Measurements from ENCODE around the gene KRTAP10-10. TPM values are rescaled to one million over a fixed set of nuclear protein-coding genes. Genes with fewer than 3 reads are reported as not detected.

Gene KRTAP10-10
- total RNA-seq, 1 donor from 2014 or later: not detected

DNA sequence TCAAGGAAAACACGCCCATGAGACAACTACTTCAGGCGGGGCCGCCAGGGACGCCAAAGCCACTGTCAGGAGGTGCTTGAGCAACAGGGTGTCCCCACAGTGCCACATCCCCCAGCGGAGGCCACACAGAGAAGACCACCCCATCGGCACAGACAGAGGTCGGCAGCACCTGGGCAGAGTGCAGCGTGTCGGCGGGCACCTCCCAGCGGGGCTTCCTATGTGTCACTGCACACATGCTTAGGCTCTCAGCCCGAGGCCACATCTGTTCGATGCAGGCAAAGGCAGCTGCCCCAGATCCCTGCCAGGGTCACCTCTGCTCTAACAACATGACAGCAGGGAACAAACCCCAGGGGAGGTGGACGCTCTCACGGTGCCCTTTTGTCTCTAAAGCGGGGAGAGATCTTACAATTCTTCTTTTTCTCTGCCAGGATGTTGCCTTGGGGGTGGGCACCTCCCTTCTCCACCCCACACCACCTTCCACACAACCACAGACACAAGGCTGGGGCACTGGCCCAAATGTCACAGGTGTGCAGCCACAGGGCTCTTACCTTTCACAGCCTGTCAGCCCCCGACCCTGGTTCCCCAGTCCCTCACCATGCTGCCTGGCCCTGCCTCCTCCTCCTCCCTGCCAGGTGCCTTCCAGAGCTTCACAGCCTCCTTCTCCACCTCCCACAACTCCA lies 21.1 kb upstream of the KRTAP10-10 start:
- no peak overlapping the region for H3K9ac ChIP-seq (ENCODE audit: low read length)
- Mint-ChIP-seq H3K4me1 (ENCODE audit: low read depth, unreplicated experiment) (no peaks in the 10 kb centered on the region), H3K4me3 (ENCODE audit: unreplicated experiment) (no peak overlapping the region), H3K9me3 (ENCODE audit: unreplicated experiment) (peaks cover 32% of the 10 kb centered on the region), H3K27me3 (ENCODE audit: low read depth, unreplicated experiment) (peaks cover 19% of the 10 kb centered on the region), H3K36me3 (ENCODE audit: low read depth, unreplicated experiment) (peaks cover under 1% of the 10 kb centered on the region), H3K27ac (ENCODE audit: unreplicated experiment) (no peak overlapping the region)
- H4K20me1 ChIP-seq (ENCODE audit: insufficient read depth, low read length): no peaks in the 10 kb centered on the region
- no peaks in the 10 kb centered on the region for H3K4me1 ChIP-seq (ENCODE audit: insufficient read depth, low read length)
- no peak overlapping the region for H3K4me2 ChIP-seq (ENCODE audit: low read length)
- no peak for DNase-seq (ENCODE audit: low read depth)
- H3K4me3 ChIP-seq (ENCODE audit: insufficient read depth, low read depth, low read length): no peak overlapping the region
- H3K9me3 ChIP-seq (ENCODE audit: insufficient read depth, low read depth, low read length): peaks cover 9% of the 10 kb centered on the region
- no peak overlapping the region for H3K27ac ChIP-seq (ENCODE audit: low read depth, low read length)
- TF ChIP-seq, protein P1, sequence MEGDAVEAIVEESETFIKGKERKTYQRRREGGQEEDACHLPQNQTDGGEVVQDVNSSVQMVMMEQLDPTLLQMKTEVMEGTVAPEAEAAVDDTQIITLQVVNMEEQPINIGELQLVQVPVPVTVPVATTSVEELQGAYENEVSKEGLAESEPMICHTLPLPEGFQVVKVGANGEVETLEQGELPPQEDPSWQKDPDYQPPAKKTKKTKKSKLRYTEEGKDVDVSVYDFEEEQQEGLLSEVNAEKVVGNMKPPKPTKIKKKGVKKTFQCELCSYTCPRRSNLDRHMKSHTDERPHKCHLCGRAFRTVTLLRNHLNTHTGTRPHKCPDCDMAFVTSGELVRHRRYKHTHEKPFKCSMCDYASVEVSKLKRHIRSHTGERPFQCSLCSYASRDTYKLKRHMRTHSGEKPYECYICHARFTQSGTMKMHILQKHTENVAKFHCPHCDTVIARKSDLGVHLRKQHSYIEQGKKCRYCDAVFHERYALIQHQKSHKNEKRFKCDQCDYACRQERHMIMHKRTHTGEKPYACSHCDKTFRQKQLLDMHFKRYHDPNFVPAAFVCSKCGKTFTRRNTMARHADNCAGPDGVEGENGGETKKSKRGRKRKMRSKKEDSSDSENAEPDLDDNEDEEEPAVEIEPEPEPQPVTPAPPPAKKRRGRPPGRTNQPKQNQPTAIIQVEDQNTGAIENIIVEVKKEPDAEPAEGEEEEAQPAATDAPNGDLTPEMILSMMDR (IDR thresholded peaks at IDR 0.05; ENCODE audit: insufficient read depth, low read depth, low read length): no peak
- TF ChIP-seq EZH2 (IDR thresholded peaks at IDR 0.05; ENCODE audit: insufficient read depth, low read length): no peak
- H2AFZ ChIP-seq (ENCODE audit: low read depth, low read length): no peak overlapping the region
- FAIRE-seq: no peak
- no peaks in the 10 kb centered on the region for H3K79me2 ChIP-seq (ENCODE audit: insufficient read depth, low read length)
- H3K27me3 ChIP-seq (ENCODE audit: insufficient read depth, low read length): no peaks in the 10 kb centered on the region
- no peaks in the 10 kb centered on the region for H3K36me3 ChIP-seq (ENCODE audit: insufficient read depth, low read length)

DNA sequence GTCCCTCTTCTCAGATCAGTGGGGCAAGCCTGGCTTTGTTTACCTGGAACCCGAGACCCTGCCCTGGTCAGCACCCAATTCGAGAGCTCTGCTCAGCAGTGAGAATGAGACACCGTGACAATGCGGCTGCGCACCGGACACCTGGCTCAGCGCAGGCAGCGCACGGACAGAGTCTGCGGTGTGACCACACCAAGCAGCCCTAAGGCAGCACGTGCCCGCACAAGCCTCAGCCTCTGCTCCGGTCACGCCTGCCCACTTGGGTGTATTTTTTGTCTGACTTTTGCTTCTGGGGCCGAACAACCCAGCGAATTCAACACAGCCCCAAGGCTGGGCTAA lies 20.6 kb upstream of the KRTAP10-10 start:
- no peak overlapping the region for H2AFZ ChIP-seq (ENCODE audit: low read depth, low read length)
- H4K20me1 ChIP-seq (ENCODE audit: insufficient read depth, low read length): no peaks in the 10 kb centered on the region
- Mint-ChIP-seq H3K4me1 (ENCODE audit: low read depth, unreplicated experiment) (no peaks in the 10 kb centered on the region), H3K9me3 (ENCODE audit: unreplicated experiment) (peaks cover 27% of the 10 kb centered on the region), H3K36me3 (ENCODE audit: low read depth, unreplicated experiment) (no peaks in the 10 kb centered on the region), H3K27me3 (ENCODE audit: low read depth, unreplicated experiment) (peaks cover 19% of the 10 kb centered on the region), H3K27ac (ENCODE audit: unreplicated experiment) (no peak overlapping the region), H3K4me3 (ENCODE audit: unreplicated experiment) (no peak overlapping the region)
- no peak for TF ChIP-seq EZH2 (IDR thresholded peaks at IDR 0.05; ENCODE audit: insufficient read depth, low read length)
- H3K4me3 ChIP-seq (ENCODE audit: insufficient read depth, low read depth, low read length): no peak overlapping the region
- H3K79me2 ChIP-seq (ENCODE audit: insufficient read depth, low read length): no peaks in the 10 kb centered on the region
- no peak overlapping the region for H3K9ac ChIP-seq (ENCODE audit: low read length)
- no peaks in the 10 kb centered on the region for H3K36me3 ChIP-seq (ENCODE audit: insufficient read depth, low read length)
- no peak overlapping the region for H3K27ac ChIP-seq (ENCODE audit: low read depth, low read length)
- no peaks in the 10 kb centered on the region for H3K27me3 ChIP-seq (ENCODE audit: insufficient read depth, low read length)
- no peak for DNase-seq (ENCODE audit: low read depth)
- no peaks in the 10 kb centered on the region for H3K4me1 ChIP-seq (ENCODE audit: insufficient read depth, low read length)
- H3K9me3 ChIP-seq (ENCODE audit: insufficient read depth, low read depth, low read length): peaks cover 9% of the 10 kb centered on the region
- H3K4me2 ChIP-seq (ENCODE audit: low read length): no peak overlapping the region
- FAIRE-seq: no peak

- Mint-ChIP-seq H3K27ac (ENCODE audit: unreplicated experiment) (no peak overlapping the region), H3K36me3 (ENCODE audit: low read depth, unreplicated experiment) (no peaks in the 10 kb centered on the region), H3K4me3 (ENCODE audit: unreplicated experiment) (no peak overlapping the region), H3K27me3 (ENCODE audit: low read depth, unreplicated experiment) (peaks cover 19% of the 10 kb centered on the region), H3K9me3 (ENCODE audit: unreplicated experiment) (peaks cover 25% of the 10 kb centered on the region), H3K4me1 (ENCODE audit: low read depth, unreplicated experiment) (no peaks in the 10 kb centered on the region)
- TF ChIP-seq EZH2 (IDR thresholded peaks at IDR 0.05; ENCODE audit: insufficient read depth, low read length): no peak
- TF ChIP-seq, protein P1 (IDR thresholded peaks at IDR 0.05; ENCODE audit: insufficient read depth, low read depth, low read length): no peak
- Histone ChIP-seq H3K4me1 (ENCODE audit: insufficient read depth, low read length) (no peaks in the 10 kb centered on the region), H3K4me3 (ENCODE audit: insufficient read depth, low read depth, low read length) (no peak overlapping the region), H3K27me3 (ENCODE audit: insufficient read depth, low read length) (no peaks in the 10 kb centered on the region), H2AFZ (ENCODE audit: low read depth, low read length) (no peak overlapping the region), H3K9me3 (ENCODE audit: insufficient read depth, low read depth, low read length) (peaks cover 3% of the 10 kb centered on the region), H3K36me3 (ENCODE audit: insufficient read depth, low read length) (no peaks in the 10 kb centered on the region), H3K27ac (ENCODE audit: low read depth, low read length) (no peak overlapping the region), H3K79me2 (ENCODE audit: insufficient read depth, low read length) (no peaks in the 10 kb centered on the region), H3K9ac (ENCODE audit: low read length) (no peak overlapping the region), H4K20me1 (ENCODE audit: insufficient read depth, low read length) (no peaks in the 10 kb centered on the region), H3K4me2 (ENCODE audit: low read length) (no peak overlapping the region)
- FAIRE-seq: no peak
- no peak for DNase-seq (ENCODE audit: low read depth)
These were observed 20.1 kb upstream of the KRTAP10-10 start for GRCh38 chr21:44617071-44617501.

Measured in astrocyte (in vitro differentiated cells and primary cell).